Activated CD4-positive, alpha-beta T cell treated with anti-CD3 and anti-CD28 coated beads for 24 hours (primary cell): ENCODE measurements around the gene UVRAG.
"Not testable (repeated sequence)": the region's sequence is repeated elsewhere in the genome, so short reads cannot be mapped to it uniquely, and the experiment has no call there.

Experiments
- DNase-seq, 2 donors: peaks; one replicate each; pipeline ENCODE4 v3.0.0-alpha.2; 2020; ENCODE audit warnings: low read depth in 2 of 2

Gene UVRAG

GRCh38 chr11:76025817-76026216, 210.8 kb downstream of the UVRAG start:
- DNase-seq = no peak

GRCh38 chr11:76026281-76026680, 211.3 kb downstream of the UVRAG start:
- no peak for DNase-seq

GRCh38 chr11:76026862-76027261, 211.9 kb downstream of the UVRAG start:
- DNase-seq = no peak

- no peak for DNase-seq
Measured at GRCh38 chr11:76030286-76030685, 215.3 kb downstream of the UVRAG start.

- DNase-seq = no peak
Measured at GRCh38 chr11:76030968-76031590, 216.1 kb downstream of the UVRAG start.

GRCh38 chr11:76033699-76034098, 218.7 kb downstream of the UVRAG start:
- no peak for DNase-seq

- DNase-seq = no peak
Measured at GRCh38 chr11:76035020-76035419, 220.0 kb downstream of the UVRAG start.

- no peak for DNase-seq
Measured at GRCh38 chr11:76038608-76039007, 223.6 kb downstream of the UVRAG start.

- no peak for DNase-seq
Measured at GRCh38 chr11:76041208-76041607, 226.2 kb downstream of the UVRAG start.

GRCh38 chr11:76044750-76045320, 229.8 kb downstream of the UVRAG start:
- no peak for DNase-seq

GRCh38 chr11:76047231-76047630, 232.2 kb downstream of the UVRAG start:
- DNase-seq = no peak

- DNase-seq = no peak
Measured at GRCh38 chr11:76047766-76048165, 232.8 kb downstream of the UVRAG start.

GRCh38 chr11:76048763-76049162, 233.8 kb downstream of the UVRAG start:
- peak in 1 of 2 donors; percentile 2 for DNase-seq

GRCh38 chr11:76049511-76049910, 234.5 kb downstream of the UVRAG start:
- no peak for DNase-seq

- DNase-seq = no peak
Measured at GRCh38 chr11:76051937-76052336, 236.9 kb downstream of the UVRAG start.

GRCh38 chr11:76054330-76054729, 239.3 kb downstream of the UVRAG start:
- DNase-seq = no peak

- no peak for DNase-seq
Measured at GRCh38 chr11:76056876-76057275, 241.9 kb downstream of the UVRAG start.

GRCh38 chr11:76060475-76061036, 245.5 kb downstream of the UVRAG start:
- DNase-seq = not testable (repeated sequence)

- DNase-seq = no peak
Measured at GRCh38 chr11:76062733-76063132, 247.7 kb downstream of the UVRAG start.

- no peak for DNase-seq
Measured at GRCh38 chr11:76064192-76064591, 249.2 kb downstream of the UVRAG start.

GRCh38 chr11:76067099-76067498, 252.1 kb downstream of the UVRAG start:
- no peak for DNase-seq

GRCh38 chr11:76069001-76069400, 254.0 kb downstream of the UVRAG start:
- DNase-seq = no peak

GRCh38 chr11:76071090-76071489, 256.1 kb downstream of the UVRAG start:
- no peak for DNase-seq

GRCh38 chr11:76073724-76074123, 258.7 kb downstream of the UVRAG start:
- no peak for DNase-seq
